Measurements from ENCODE around the gene ARHGAP12.

The ARHGAP12 gene

DNA sequence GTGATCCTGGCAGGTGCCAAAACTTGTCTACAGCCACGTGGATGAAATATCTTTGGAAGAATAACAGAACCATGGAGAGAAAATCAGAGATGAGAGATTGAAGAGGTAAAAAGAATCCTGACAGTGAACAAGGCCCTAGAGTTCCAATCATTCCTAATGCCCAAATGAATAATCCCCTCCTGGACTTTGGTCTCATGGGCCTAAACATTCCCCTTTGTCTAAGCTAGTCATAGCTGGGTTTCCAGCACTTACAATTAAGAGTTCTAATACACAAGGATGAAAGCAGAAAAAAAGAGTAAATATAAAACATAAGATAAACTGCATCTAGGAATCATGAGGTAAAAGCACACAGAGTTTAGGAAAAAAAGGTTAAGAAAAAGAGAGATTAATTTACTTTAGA, 40.2 kb downstream of the ARHGAP12 start:
- H2BK15ac ChIP-seq (replicated peaks; ENCODE audit: low read depth), result no peak overlapping the region
- no CpG with 5 or more reads among the region's 1 CpG for WGBS (ENCODE audit: extremely low coverage, insufficient coverage, low lambda C conversion rate)
- H2BK5ac ChIP-seq (ENCODE audit: low read length), result no peak overlapping the region
- H4K5ac ChIP-seq (ENCODE audit: low read length), result no peak overlapping the region
- peaks cover 2% of the 10 kb centered on the region for H3K4me1 ChIP-seq (ENCODE audit: control insufficient read depth, low read depth, low read length)
- peaks cover 11% of the 10 kb centered on the region for H3K79me1 ChIP-seq (ENCODE audit: low read length)
- H3K4me2 ChIP-seq (ENCODE audit: low read length), result no peak overlapping the region
- no peak overlapping the region for H3K56ac ChIP-seq (ENCODE audit: low read length)
- no peak overlapping the region for H3K27ac ChIP-seq (ENCODE audit: low read depth, low read length)
- no peak overlapping the region for H3K18ac ChIP-seq (ENCODE audit: low read length)
- no peak overlapping the region for H3K4ac ChIP-seq (ENCODE audit: low read depth, low read length)
- no peak overlapping the region for H3K23ac ChIP-seq (ENCODE audit: low read length)
- DNase-seq, result no peak
- H3K4me3 ChIP-seq (ENCODE audit: low read length), result no peak overlapping the region
- no peaks in the 10 kb centered on the region for H3K36me3 ChIP-seq (ENCODE audit: control insufficient read depth, insufficient read depth, low read length)
- no peaks in the 10 kb centered on the region for H3K27me3 ChIP-seq (ENCODE audit: insufficient read depth, low read length, poor library complexity)
- H3K9ac ChIP-seq (ENCODE audit: low read length), result no peak overlapping the region
- no peak overlapping the region for H4K8ac ChIP-seq (ENCODE audit: low read depth, low read length)
- H2BK120ac ChIP-seq (ENCODE audit: low read depth, low read length), result no peak overlapping the region
- peaks cover 23% of the 10 kb centered on the region for H3K79me2 ChIP-seq (ENCODE audit: control insufficient read depth, insufficient read depth, low read length)
- no peak overlapping the region for H2AK5ac ChIP-seq (ENCODE audit: low read length)

DNA sequence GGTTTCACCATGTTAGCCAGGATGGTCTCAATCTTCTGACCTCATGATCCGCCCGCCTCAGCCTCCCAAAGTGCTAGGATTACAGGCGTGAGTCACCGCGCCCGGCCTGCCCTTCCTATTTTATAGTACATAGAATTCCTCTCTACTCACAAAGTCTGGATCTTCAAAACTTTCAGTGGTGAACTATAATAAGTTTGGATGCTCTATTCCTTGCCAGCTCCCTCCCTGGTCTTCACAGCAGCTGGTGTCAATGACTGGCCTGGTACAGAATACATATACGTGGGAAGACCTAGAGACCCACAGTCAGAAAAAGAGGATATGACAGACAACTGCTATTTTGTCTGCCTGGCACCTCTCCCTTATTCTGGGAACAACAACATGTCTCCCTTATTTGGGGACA, 40.8 kb downstream of the ARHGAP12 start:
- no peak overlapping the region for H4K8ac ChIP-seq (ENCODE audit: low read depth, low read length)
- no peak overlapping the region for H3K9ac ChIP-seq (ENCODE audit: low read length)
- no peak overlapping the region for H3K23ac ChIP-seq (ENCODE audit: low read length)
- H2BK120ac ChIP-seq (ENCODE audit: low read depth, low read length), result no peak overlapping the region
- H3K4ac ChIP-seq (ENCODE audit: low read depth, low read length), result no peak overlapping the region
- WGBS (ENCODE audit: extremely low coverage, insufficient coverage, low lambda C conversion rate), result no CpG with 5 or more reads among the region's 7 CpGs
- H2BK5ac ChIP-seq (ENCODE audit: low read length), result no peak overlapping the region
- no peak overlapping the region for H4K5ac ChIP-seq (ENCODE audit: low read length)
- H3K79me2 ChIP-seq (ENCODE audit: control insufficient read depth, insufficient read depth, low read length), result peaks cover 23% of the 10 kb centered on the region
- H2BK15ac ChIP-seq (replicated peaks; ENCODE audit: low read depth), result no peak overlapping the region
- no peak overlapping the region for H3K56ac ChIP-seq (ENCODE audit: low read length)
- no peak overlapping the region for H3K27ac ChIP-seq (ENCODE audit: low read depth, low read length)
- H3K4me3 ChIP-seq (ENCODE audit: low read length), result no peak overlapping the region
- H3K27me3 ChIP-seq (ENCODE audit: insufficient read depth, low read length, poor library complexity), result no peaks in the 10 kb centered on the region
- no peak overlapping the region for H3K4me2 ChIP-seq (ENCODE audit: low read length)
- no peak overlapping the region for H2AK5ac ChIP-seq (ENCODE audit: low read length)
- no peak for DNase-seq
- peaks cover 11% of the 10 kb centered on the region for H3K79me1 ChIP-seq (ENCODE audit: low read length)
- H3K18ac ChIP-seq (ENCODE audit: low read length), result no peak overlapping the region
- H3K36me3 ChIP-seq (ENCODE audit: control insufficient read depth, insufficient read depth, low read length), result no peaks in the 10 kb centered on the region
- H3K4me1 ChIP-seq (ENCODE audit: control insufficient read depth, low read depth, low read length), result peaks cover 2% of the 10 kb centered on the region

DNA sequence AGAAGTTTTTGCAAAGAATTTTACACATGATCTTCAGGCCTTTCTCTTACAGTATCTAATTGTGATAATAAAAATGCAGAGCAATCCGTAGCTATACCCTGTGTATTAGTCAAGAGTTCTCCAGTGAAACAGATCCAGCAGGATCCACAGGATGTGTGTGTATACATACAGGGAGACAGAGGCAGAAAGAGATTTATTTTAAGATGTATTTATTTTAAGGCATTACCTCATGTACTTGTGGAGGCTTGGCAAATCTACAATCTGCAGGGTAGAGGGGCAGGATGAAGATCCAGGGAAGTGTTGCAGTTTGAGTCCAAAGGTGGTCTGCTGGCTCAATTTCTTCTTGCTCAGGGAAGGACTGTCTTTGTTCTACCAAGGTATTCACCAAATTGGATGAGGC, 41.7 kb downstream of the ARHGAP12 start:
- peaks cover 2% of the 10 kb centered on the region for H3K4me1 ChIP-seq (ENCODE audit: control insufficient read depth, low read depth, low read length)
- H3K79me2 ChIP-seq (ENCODE audit: control insufficient read depth, insufficient read depth, low read length), result peaks cover 23% of the 10 kb centered on the region
- H3K9ac ChIP-seq (ENCODE audit: low read length), result no peak overlapping the region
- H4K8ac ChIP-seq (ENCODE audit: low read depth, low read length), result no peak overlapping the region
- no peaks in the 10 kb centered on the region for H3K27me3 ChIP-seq (ENCODE audit: insufficient read depth, low read length, poor library complexity)
- no peak overlapping the region for H3K23ac ChIP-seq (ENCODE audit: low read length)
- no peak overlapping the region for H2BK15ac ChIP-seq (replicated peaks; ENCODE audit: low read depth)
- no peak overlapping the region for H3K4me2 ChIP-seq (ENCODE audit: low read length)
- no peak overlapping the region for H2AK5ac ChIP-seq (ENCODE audit: low read length)
- no peak overlapping the region for H3K56ac ChIP-seq (ENCODE audit: low read length)
- no CpG with 5 or more reads among the region's 1 CpG for WGBS (ENCODE audit: extremely low coverage, insufficient coverage, low lambda C conversion rate)
- H3K36me3 ChIP-seq (ENCODE audit: control insufficient read depth, insufficient read depth, low read length), result no peaks in the 10 kb centered on the region
- no peak overlapping the region for H3K4me3 ChIP-seq (ENCODE audit: low read length)
- no peak overlapping the region for H3K27ac ChIP-seq (ENCODE audit: low read depth, low read length)
- H2BK5ac ChIP-seq (ENCODE audit: low read length), result no peak overlapping the region
- no peak overlapping the region for H4K5ac ChIP-seq (ENCODE audit: low read length)
- H2BK120ac ChIP-seq (ENCODE audit: low read depth, low read length), result no peak overlapping the region
- H3K79me1 ChIP-seq (ENCODE audit: low read length), result peaks cover 11% of the 10 kb centered on the region
- no peak for DNase-seq
- no peak overlapping the region for H3K18ac ChIP-seq (ENCODE audit: low read length)
- no peak overlapping the region for H3K4ac ChIP-seq (ENCODE audit: low read depth, low read length)

DNA sequence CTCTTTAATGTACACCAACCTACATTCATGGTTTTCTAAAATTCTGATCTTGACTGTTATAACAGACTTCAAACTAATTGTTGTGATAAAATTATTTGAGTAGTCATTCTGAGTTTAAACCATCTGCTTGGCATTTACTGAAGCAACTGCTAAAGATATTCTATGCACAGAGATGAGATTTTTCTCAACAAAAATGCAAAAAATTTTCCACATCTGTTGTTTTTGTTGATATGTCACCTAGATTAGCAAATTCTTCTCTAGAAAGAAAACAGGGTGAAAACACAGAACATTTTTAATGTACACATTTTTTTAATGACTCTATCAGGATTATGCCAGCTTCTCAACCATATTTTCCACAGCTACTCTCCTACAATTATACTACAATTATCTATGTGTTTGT, 42.7 kb downstream of the ARHGAP12 start:
- H3K9ac ChIP-seq (ENCODE audit: low read length), result no peak overlapping the region
- no peak overlapping the region for H3K4ac ChIP-seq (ENCODE audit: low read depth, low read length)
- peaks cover 2% of the 10 kb centered on the region for H3K4me1 ChIP-seq (ENCODE audit: control insufficient read depth, low read depth, low read length)
- peaks cover 11% of the 10 kb centered on the region for H3K79me1 ChIP-seq (ENCODE audit: low read length)
- H3K79me2 ChIP-seq (ENCODE audit: control insufficient read depth, insufficient read depth, low read length), result peaks cover 21% of the 10 kb centered on the region
- no peaks in the 10 kb centered on the region for H3K27me3 ChIP-seq (ENCODE audit: insufficient read depth, low read length, poor library complexity)
- H2BK5ac ChIP-seq (ENCODE audit: low read length), result no peak overlapping the region
- no peak overlapping the region for H2AK5ac ChIP-seq (ENCODE audit: low read length)
- no peak overlapping the region for H3K27ac ChIP-seq (ENCODE audit: low read depth, low read length)
- H4K8ac ChIP-seq (ENCODE audit: low read depth, low read length), result no peak overlapping the region
- no peak overlapping the region for H3K56ac ChIP-seq (ENCODE audit: low read length)
- no peak overlapping the region for H4K5ac ChIP-seq (ENCODE audit: low read length)
- no peaks in the 10 kb centered on the region for H3K36me3 ChIP-seq (ENCODE audit: control insufficient read depth, insufficient read depth, low read length)
- H3K18ac ChIP-seq (ENCODE audit: low read length), result no peak overlapping the region
- H3K4me2 ChIP-seq (ENCODE audit: low read length), result no peak overlapping the region
- H2BK120ac ChIP-seq (ENCODE audit: low read depth, low read length), result no peak overlapping the region
- no peak overlapping the region for H2BK15ac ChIP-seq (replicated peaks; ENCODE audit: low read depth)
- no peak for DNase-seq
- H3K23ac ChIP-seq (ENCODE audit: low read length), result no peak overlapping the region
- H3K4me3 ChIP-seq (ENCODE audit: low read length), result no peak overlapping the region

DNA sequence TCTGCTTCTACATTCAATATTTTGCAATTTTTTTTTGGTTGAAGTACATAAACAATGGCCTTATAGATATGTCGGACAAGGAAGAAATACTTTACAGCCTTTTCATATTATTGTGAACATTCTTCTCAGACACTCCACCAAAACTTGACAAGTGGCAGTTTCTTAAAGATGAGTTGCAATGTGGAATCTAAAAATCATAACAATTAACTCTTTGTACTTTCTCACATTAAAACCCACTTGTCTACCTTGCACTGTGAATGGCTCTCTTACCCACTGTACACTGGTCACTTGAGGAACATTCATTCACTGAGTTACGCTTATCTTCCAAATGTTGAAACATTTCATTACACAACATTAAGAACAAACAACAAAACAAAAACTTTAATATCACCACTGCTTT, 44.2 kb downstream of the ARHGAP12 start:
- Histone ChIP-seq H3K4me3 (ENCODE audit: low read length) (no peak overlapping the region), H3K79me2 (ENCODE audit: control insufficient read depth, insufficient read depth, low read length) (peaks cover 17% of the 10 kb centered on the region), H3K4me1 (ENCODE audit: control insufficient read depth, low read depth, low read length) (peaks cover 2% of the 10 kb centered on the region), H3K36me3 (ENCODE audit: control insufficient read depth, insufficient read depth, low read length) (no peaks in the 10 kb centered on the region), H2BK5ac (ENCODE audit: low read length) (no peak overlapping the region), H3K56ac (ENCODE audit: low read length) (no peak overlapping the region), H2AK5ac (ENCODE audit: low read length) (no peak overlapping the region), H2BK15ac (replicated peaks; ENCODE audit: low read depth) (no peak overlapping the region), H3K23ac (ENCODE audit: low read length) (no peak overlapping the region), H4K8ac (ENCODE audit: low read depth, low read length) (no peak overlapping the region), H2BK120ac (ENCODE audit: low read depth, low read length) (no peak overlapping the region), H3K27me3 (ENCODE audit: insufficient read depth, low read length, poor library complexity) (no peaks in the 10 kb centered on the region), H3K4ac (ENCODE audit: low read depth, low read length) (no peak overlapping the region), H3K4me2 (ENCODE audit: low read length) (no peak overlapping the region), H4K5ac (ENCODE audit: low read length) (no peak overlapping the region), H3K9ac (ENCODE audit: low read length) (no peak overlapping the region), H3K79me1 (ENCODE audit: low read length) (peaks cover 11% of the 10 kb centered on the region), H3K27ac (ENCODE audit: low read depth, low read length) (no peak overlapping the region), H3K18ac (ENCODE audit: low read length) (no peak overlapping the region)
- WGBS (ENCODE audit: extremely low coverage, insufficient coverage, low lambda C conversion rate), result no CpG with 5 or more reads among the region's 2 CpGs
- DNase-seq, result no peak

DNA sequence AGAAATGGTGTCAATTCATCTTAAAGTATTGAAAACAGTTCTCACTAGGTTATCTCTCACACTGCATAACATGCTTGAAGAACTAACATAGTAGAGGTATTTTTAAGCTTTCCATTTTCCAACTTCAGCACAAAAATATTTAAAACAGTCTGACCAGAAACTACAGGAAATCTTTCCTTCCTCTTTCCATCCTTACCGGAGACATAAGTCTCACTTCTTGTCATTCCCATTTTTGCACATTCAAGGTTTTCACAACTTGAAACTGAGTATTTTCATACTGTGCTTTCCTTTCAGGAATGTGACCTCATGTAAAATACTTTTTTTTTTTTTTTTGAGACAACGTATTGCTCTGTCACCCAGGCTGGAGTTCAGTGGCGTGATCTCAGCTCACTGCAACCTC, 45.2 kb downstream of the ARHGAP12 start:
- H2BK5ac ChIP-seq (ENCODE audit: low read length), result no peak overlapping the region
- H4K5ac ChIP-seq (ENCODE audit: low read length), result no peak overlapping the region
- H3K79me2 ChIP-seq (ENCODE audit: control insufficient read depth, insufficient read depth, low read length), result peaks cover 15% of the 10 kb centered on the region
- H3K4ac ChIP-seq (ENCODE audit: low read depth, low read length), result no peak overlapping the region
- H3K4me3 ChIP-seq (ENCODE audit: low read length), result no peak overlapping the region
- H3K9ac ChIP-seq (ENCODE audit: low read length), result no peak overlapping the region
- H3K27me3 ChIP-seq (ENCODE audit: insufficient read depth, low read length, poor library complexity), result no peaks in the 10 kb centered on the region
- no peak overlapping the region for H2BK15ac ChIP-seq (replicated peaks; ENCODE audit: low read depth)
- no peaks in the 10 kb centered on the region for H3K36me3 ChIP-seq (ENCODE audit: control insufficient read depth, insufficient read depth, low read length)
- H3K79me1 ChIP-seq (ENCODE audit: low read length), result peaks cover 11% of the 10 kb centered on the region
- H4K8ac ChIP-seq (ENCODE audit: low read depth, low read length), result no peak overlapping the region
- no peak overlapping the region for H3K4me2 ChIP-seq (ENCODE audit: low read length)
- no peak overlapping the region for H2BK120ac ChIP-seq (ENCODE audit: low read depth, low read length)
- DNase-seq, result no peak
- H3K27ac ChIP-seq (ENCODE audit: low read depth, low read length), result no peak overlapping the region
- H3K56ac ChIP-seq (ENCODE audit: low read length), result no peak overlapping the region
- H3K18ac ChIP-seq (ENCODE audit: low read length), result no peak overlapping the region
- H3K4me1 ChIP-seq (ENCODE audit: control insufficient read depth, low read depth, low read length), result peaks cover 2% of the 10 kb centered on the region
- no peak overlapping the region for H2AK5ac ChIP-seq (ENCODE audit: low read length)
- no peak overlapping the region for H3K23ac ChIP-seq (ENCODE audit: low read length)
- no CpG with 5 or more reads among the region's 3 CpGs for WGBS (ENCODE audit: extremely low coverage, insufficient coverage, low lambda C conversion rate)

All from mesendoderm (in vitro differentiated cells).